ENCODE measurements around the gene TLE1. TPM values are rescaled to one million over a fixed set of nuclear protein-coding genes. Genes with fewer than 3 reads are reported as not detected.

The TLE1 gene
- total and polyA plus RNA-seq, 9 donors: 25.8 to 58.1 (median 41.1) TPM

DNA sequence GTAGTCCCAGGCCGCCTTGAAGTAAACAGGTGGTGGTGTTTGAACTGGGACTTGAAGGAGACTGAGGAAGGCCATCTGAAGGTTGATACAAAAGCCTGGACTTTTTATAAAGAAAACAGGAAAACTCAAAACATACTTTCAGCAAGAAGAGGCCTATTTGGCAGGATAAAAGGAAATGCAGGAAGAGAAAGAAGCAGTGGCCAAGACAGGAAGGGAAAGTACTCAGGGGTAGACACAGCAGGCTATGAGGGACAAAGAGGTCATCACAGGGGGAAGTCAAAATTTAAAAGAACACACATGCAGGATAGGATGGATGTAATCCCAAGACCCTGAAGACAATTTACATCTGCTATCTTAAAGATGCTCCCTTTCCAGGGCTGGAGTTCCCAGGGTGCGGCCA, 13.0 kb downstream of the TLE1 start:
- no peak for TF ChIP-seq EP300 (IDR thresholded peaks at IDR 0.05)
- TF ChIP-seq, protein P1, sequence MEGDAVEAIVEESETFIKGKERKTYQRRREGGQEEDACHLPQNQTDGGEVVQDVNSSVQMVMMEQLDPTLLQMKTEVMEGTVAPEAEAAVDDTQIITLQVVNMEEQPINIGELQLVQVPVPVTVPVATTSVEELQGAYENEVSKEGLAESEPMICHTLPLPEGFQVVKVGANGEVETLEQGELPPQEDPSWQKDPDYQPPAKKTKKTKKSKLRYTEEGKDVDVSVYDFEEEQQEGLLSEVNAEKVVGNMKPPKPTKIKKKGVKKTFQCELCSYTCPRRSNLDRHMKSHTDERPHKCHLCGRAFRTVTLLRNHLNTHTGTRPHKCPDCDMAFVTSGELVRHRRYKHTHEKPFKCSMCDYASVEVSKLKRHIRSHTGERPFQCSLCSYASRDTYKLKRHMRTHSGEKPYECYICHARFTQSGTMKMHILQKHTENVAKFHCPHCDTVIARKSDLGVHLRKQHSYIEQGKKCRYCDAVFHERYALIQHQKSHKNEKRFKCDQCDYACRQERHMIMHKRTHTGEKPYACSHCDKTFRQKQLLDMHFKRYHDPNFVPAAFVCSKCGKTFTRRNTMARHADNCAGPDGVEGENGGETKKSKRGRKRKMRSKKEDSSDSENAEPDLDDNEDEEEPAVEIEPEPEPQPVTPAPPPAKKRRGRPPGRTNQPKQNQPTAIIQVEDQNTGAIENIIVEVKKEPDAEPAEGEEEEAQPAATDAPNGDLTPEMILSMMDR (IDR thresholded peaks at IDR 0.05): no peak
- TF ChIP-seq POLR2A (IDR thresholded peaks at IDR 0.05): no peak
- no peaks in the 10 kb centered on the region for H3K9me3 ChIP-seq
- WGBS, 3 donors: 95% methylated on average over 2 of the region's 2 CpGs
- H3K4me1 ChIP-seq (ENCODE audit: insufficient read depth): peaks cover 3% of the 10 kb centered on the region
- no peaks in the 10 kb centered on the region for H3K36me3 ChIP-seq
- no peak for DNase-seq
- H3K27ac ChIP-seq: no peak overlapping the region
- intact Hi-C loops (cut with DNase I): no loop called here
- H3K27me3 ChIP-seq: no peaks in the 10 kb centered on the region
- H3K4me3 ChIP-seq: no peak overlapping the region

DNA sequence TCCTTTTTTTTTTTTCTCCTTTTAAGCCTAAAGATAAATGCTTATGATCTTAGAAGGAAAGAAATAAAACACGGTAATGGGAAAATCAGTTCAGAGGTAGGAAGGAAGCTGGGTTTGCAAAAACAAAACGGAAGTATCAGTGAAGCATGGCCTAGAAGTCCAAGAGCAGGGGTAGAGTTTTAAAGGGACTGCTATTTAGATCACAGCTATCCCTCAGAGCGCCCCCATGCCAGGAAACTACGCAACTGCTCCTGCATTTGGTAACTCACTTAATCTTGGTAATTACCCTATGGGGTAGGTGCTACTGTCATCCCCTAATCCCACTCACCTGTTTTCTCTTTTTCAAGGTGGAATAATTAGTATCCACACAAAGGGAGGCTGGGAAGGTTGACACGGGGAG, 16.0 kb downstream of the TLE1 start:
- intact Hi-C loops (cut with DNase I): no loop called here
- no peak for DNase-seq
- no peaks in the 10 kb centered on the region for H3K9me3 ChIP-seq
- H3K4me1 ChIP-seq (ENCODE audit: insufficient read depth): peaks cover 3% of the 10 kb centered on the region
- no peaks in the 10 kb centered on the region for H3K36me3 ChIP-seq
- no peak for TF ChIP-seq EP300 (IDR thresholded peaks at IDR 0.05)
- no peak for TF ChIP-seq POLR2A (IDR thresholded peaks at IDR 0.05)
- TF ChIP-seq, protein P1 (IDR thresholded peaks at IDR 0.05): no peak
- H3K27me3 ChIP-seq: no peaks in the 10 kb centered on the region
- H3K4me3 ChIP-seq: no peak overlapping the region
- no peak overlapping the region for H3K27ac ChIP-seq
- 76 to 90% (median 86%) methylated on average over 5 of the region's 5 CpGs for WGBS, 3 donors

GRCh38 chr9:81671880-81672280, 17.5 kb downstream of the TLE1 start:
- Histone ChIP-seq H3K9me3 (no peaks in the 10 kb centered on the region), H3K4me1 (ENCODE audit: insufficient read depth) (peaks cover 3% of the 10 kb centered on the region), H3K36me3 (no peaks in the 10 kb centered on the region), H3K4me3 (no peak overlapping the region), H3K27me3 (no peaks in the 10 kb centered on the region), H3K27ac (no peak overlapping the region)
- DNase-seq: peak; percentile 87 to 95 (median 93)
- WGBS, 3 donors: 20 to 33% (median 28%) methylated on average over 3 of the region's 3 CpGs
- intact Hi-C loops (cut with DNase I): no loop called here
- TF ChIP-seq EP300 (IDR thresholded peaks at IDR 0.05) (no peak), POLR2A (IDR thresholded peaks at IDR 0.05) (no peak)
- TF ChIP-seq, protein P1 (IDR thresholded peaks at IDR 0.05): no peak

DNA sequence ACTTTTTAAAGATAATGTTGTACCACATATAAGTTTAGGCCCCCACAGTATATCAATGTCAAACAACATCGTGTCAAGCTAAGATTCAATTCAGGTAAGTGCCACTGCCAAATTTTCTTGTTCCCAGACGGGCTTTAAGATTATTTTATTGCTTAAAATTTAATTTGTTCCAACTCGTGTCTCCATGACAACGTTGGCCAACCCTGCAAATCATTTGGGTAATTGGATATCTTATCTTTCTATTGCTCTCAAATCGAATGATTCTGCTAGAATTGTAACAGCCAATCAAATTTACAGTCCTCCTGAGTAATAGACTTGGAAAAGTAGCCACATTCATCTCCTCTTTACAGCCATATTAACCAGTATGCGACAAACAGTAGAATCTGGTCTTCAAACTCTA, 19.5 kb downstream of the TLE1 start:
- no peak for DNase-seq
- Histone ChIP-seq H3K4me3 (no peak overlapping the region), H3K27me3 (no peaks in the 10 kb centered on the region), H3K36me3 (no peaks in the 10 kb centered on the region), H3K9me3 (no peaks in the 10 kb centered on the region), H3K27ac (no peak overlapping the region), H3K4me1 (ENCODE audit: insufficient read depth) (peaks cover 15% of the 10 kb centered on the region)
- intact Hi-C loops (cut with DNase I): loop anchor here in 1 of 4 donors (10.0 kb wide), 1 partner anchor 55 kb away; no protein-coding TSS in a partner anchor
- TF ChIP-seq EP300 (IDR thresholded peaks at IDR 0.05): no peak
- TF ChIP-seq, protein P1 (IDR thresholded peaks at IDR 0.05): no peak
- no peak for TF ChIP-seq POLR2A (IDR thresholded peaks at IDR 0.05)
- WGBS, 3 donors: 66 to 87% (median 83%) methylated on average over 6 of the region's 6 CpGs
